ENCODE results near the gene RHO.

Gene RHO

DNA sequence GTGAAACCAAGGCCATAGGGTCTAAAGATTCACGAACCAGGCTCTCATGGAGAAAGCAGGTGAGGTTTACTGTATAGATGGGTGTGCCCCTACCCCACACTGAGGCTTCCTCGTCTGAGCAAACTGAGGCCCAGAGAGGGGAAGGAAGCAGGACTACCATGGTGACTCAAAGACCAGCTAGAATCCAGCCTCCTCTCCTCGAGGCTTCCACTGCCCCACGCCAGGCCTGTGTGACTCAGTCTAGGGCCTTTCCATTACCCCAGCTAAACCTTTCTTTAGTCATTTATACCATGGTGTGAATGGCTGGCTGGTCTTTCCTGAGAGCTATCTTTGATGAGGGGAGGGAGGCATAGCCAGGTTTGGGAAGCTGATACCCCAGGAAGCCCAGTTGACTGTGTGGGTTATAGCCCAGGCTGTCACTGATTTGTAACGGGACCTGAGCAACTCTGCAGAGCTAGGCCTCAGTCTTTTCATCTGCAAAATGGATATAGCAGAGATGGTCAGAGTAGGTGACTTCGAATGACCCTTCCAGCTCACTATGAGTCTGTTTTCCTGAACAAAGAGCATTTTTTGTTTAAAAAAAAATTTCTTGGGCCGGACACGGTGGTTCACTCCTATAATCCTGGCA, 3.0 kb upstream of the RHO start:
- TF ChIP-seq, protein P1, sequence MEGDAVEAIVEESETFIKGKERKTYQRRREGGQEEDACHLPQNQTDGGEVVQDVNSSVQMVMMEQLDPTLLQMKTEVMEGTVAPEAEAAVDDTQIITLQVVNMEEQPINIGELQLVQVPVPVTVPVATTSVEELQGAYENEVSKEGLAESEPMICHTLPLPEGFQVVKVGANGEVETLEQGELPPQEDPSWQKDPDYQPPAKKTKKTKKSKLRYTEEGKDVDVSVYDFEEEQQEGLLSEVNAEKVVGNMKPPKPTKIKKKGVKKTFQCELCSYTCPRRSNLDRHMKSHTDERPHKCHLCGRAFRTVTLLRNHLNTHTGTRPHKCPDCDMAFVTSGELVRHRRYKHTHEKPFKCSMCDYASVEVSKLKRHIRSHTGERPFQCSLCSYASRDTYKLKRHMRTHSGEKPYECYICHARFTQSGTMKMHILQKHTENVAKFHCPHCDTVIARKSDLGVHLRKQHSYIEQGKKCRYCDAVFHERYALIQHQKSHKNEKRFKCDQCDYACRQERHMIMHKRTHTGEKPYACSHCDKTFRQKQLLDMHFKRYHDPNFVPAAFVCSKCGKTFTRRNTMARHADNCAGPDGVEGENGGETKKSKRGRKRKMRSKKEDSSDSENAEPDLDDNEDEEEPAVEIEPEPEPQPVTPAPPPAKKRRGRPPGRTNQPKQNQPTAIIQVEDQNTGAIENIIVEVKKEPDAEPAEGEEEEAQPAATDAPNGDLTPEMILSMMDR (IDR thresholded peaks at IDR 0.05; ENCODE audit: low read length, missing control alignments): no peak
- no peak overlapping the region for H3K4me3 ChIP-seq (replicated peaks; ENCODE audit: low read depth, low read length)
- DNase-seq (ENCODE audit: low read depth): peak; percentile 47

DNA sequence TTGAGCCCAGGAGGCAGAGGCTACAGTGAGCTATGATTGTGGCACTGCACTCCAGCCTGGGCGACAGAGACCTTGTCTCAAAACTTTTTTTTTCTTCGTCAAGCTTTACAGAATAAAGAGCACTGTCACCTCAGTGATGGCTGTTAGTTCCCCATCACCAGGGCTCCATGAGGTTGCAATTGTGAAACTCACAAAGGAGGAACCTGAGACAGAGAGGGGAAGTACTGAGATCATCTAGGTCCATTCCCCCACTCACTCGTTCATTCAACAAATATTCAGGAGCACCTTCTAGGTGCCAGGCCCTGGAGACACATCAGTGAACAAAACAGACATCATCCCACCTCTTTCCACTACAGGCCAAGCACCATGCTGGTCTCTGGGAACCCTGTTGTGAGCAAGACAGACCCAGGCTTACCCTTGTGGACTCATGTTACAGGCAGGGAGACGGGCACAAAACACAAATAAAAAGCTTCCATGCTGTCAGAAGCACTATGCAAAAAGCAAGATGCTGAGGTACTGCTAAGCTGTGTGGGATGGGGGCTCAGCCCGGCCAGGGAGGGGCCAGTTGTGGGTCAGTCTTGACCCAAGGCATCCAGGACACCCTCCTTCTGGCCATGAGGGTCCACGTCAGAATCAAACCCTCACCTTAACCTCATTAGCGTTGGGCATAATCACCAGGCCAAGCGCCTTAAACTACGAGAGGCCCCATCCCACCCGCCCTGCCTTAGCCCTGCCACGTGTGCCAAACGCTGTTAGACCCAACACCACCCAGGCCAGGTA, 2.1 kb upstream of the RHO start:
- TF ChIP-seq, protein P1 (IDR thresholded peaks at IDR 0.05; ENCODE audit: low read length, missing control alignments): no peak
- no peak for DNase-seq (ENCODE audit: low read depth)
- H3K4me3 ChIP-seq (replicated peaks; ENCODE audit: low read depth, low read length): no peak overlapping the region

DNA sequence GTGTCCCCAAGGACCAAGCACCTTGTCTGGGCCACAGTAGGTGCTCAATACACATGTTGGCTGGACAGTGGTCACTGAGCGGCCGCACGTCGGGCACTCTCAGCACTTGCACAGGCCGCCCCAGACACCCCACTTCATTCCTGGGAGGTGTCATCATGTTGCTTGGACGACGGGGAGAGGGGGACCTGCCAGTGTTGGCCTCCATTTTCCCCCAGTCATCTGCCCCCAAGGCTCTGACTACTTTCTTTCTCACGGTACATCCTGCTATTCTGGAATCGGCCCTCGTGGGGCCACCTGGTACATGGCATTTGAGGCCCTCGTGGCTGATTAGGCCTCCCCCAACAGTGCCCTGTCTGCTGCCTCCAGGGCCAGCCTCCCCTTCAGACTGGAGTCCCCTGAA, 1.2 kb upstream of the RHO start:
- no peak overlapping the region for H3K4me3 ChIP-seq (replicated peaks; ENCODE audit: low read depth, low read length)

DNA sequence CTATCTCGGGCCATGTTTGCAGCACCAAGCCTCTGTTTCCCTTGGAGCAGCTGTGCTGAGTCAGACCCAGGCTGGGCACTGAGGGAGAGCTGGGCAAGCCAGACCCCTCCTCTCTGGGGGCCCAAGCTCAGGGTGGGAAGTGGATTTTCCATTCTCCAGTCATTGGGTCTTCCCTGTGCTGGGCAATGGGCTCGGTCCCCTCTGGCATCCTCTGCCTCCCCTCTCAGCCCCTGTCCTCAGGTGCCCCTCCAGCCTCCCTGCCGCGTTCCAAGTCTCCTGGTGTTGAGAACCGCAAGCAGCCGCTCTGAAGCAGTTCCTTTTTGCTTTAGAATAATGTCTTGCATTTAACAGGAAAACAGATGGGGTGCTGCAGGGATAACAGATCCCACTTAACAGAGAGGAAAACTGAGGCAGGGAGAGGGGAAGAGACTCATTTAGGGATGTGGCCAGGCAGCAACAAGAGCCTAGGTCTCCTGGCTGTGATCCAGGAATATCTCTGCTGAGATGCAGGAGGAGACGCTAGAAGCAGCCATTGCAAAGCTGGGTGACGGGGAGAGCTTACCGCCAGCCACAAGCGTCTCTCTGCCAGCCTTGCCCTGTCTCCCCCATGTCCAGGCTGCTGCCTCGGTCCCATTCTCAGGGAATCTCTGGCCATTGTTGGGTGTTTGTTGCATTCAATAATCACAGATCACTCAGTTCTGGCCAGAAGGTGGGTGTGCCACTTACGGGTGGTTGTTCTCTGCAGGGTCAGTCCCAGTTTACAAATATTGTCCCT, 1.2 kb downstream of the RHO start:
- no peak for DNase-seq (ENCODE audit: low read depth)
- TF ChIP-seq, protein P1 (IDR thresholded peaks at IDR 0.05; ENCODE audit: low read length, missing control alignments): no peak
- no peak overlapping the region for H3K4me3 ChIP-seq (replicated peaks; ENCODE audit: low read depth, low read length)

More for the DNA sequence above, 1.2 kb upstream of the RHO start:
- TF ChIP-seq, protein P1 (IDR thresholded peaks at IDR 0.05; ENCODE audit: low read length, missing control alignments): no peak
- DNase-seq (ENCODE audit: low read depth): no peak

DNA sequence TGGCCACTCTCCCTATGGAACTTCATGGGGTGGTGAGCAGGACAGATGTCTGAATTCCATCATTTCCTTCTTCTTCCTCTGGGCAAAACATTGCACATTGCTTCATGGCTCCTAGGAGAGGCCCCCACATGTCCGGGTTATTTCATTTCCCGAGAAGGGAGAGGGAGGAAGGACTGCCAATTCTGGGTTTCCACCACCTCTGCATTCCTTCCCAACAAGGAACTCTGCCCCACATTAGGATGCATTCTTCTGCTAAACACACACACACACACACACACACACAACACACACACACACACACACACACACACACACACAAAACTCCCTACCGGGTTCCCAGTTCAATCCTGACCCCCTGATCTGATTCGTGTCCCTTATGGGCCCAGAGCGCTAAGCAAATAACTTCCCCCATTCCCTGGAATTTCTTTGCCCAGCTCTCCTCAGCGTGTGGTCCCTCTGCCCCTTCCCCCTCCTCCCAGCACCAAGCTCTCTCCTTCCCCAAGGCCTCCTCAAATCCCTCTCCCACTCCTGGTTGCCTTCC, 1.9 kb downstream of the RHO start:
- TF ChIP-seq, protein P1 (IDR thresholded peaks at IDR 0.05; ENCODE audit: low read length, missing control alignments): no peak
- H3K4me3 ChIP-seq (replicated peaks; ENCODE audit: low read depth, low read length): no peak overlapping the region
- peak; percentile 91 for DNase-seq (ENCODE audit: low read depth)

DNA sequence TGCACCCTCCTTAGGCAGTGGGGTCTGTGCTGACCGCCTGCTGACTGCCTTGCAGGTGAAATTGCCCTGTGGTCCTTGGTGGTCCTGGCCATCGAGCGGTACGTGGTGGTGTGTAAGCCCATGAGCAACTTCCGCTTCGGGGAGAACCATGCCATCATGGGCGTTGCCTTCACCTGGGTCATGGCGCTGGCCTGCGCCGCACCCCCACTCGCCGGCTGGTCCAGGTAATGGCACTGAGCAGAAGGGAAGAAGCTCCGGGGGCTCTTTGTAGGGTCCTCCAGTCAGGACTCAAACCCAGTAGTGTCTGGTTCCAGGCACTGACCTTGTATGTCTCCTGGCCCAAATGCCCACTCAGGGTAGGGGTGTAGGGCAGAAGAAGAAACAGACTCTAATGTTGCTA, 2.4 kb downstream of the RHO start:
- TF ChIP-seq, protein P1 (IDR thresholded peaks at IDR 0.05; ENCODE audit: low read length, missing control alignments): no peak
- DNase-seq (ENCODE audit: low read depth): no peak
- no peak overlapping the region for H3K4me3 ChIP-seq (replicated peaks; ENCODE audit: low read depth, low read length)

Data from fibroblast of pulmonary artery (primary cell).